Heart left ventricle (tissue), 16 donors: Measurements from ENCODE around the gene CYP4F22. TPM values are rescaled to one million over a fixed set of nuclear protein-coding genes. Genes with fewer than 3 reads are reported as not detected.

ENCODE experiments used
- ATAC-seq, 4 donors: fragments of 200-7000 bp; cut with Tn5 transposase; one replicate each; pipeline ENCODE4 v1.9.1; 2020 to 2022; ENCODE audit warnings: moderate library complexity in 4 of 4, mild to moderate bottlenecking in 3 of 4, moderate number of reproducible peaks in 1 of 4
- DNase-seq, 5 donors: peaks; one replicate each; pipeline ENCODE4 v3.0.0-alpha.2; 2020
- H3K27ac ChIP-seq, 12 donors: fragments of 200-600 bp; sonication (generic) in 4 of 12; one replicate each; pipeline versions ENCODE4 v1.5.0 to v1.8.0; 2016 to 2022; ENCODE audit warnings: mild to moderate bottlenecking in 2 of 12
- H3K27me3 ChIP-seq, 9 donors: fragments of 200-600 bp; sonication (generic) in 2 of 9; one replicate each; pipeline versions ENCODE4 v1.5.1 to v1.8.0; 2016 to 2022; ENCODE audit warnings: mild to moderate bottlenecking in 3 of 9
- H3K36me3 ChIP-seq, 9 donors: fragments of 200-600 bp; sonication (generic) in 2 of 9; one replicate each; pipeline versions ENCODE4 v1.5.0 to v1.8.0; 2018 to 2022; ENCODE audit warnings: mild to moderate bottlenecking in 2 of 9
- H3K4me1 ChIP-seq, 12 donors: fragments of 200-600 bp; sonication (generic) in 4 of 12; one replicate each; pipeline versions ENCODE4 v1.5.0 to v1.8.0; 2016 to 2022; ENCODE audit warnings: mild to moderate bottlenecking in 3 of 12
- H3K4me3 ChIP-seq, 12 donors: fragments of 200-600 bp; sonication (generic) in 4 of 12; one replicate each; pipeline versions ENCODE4 v1.5.0 to v1.8.0; 2017 to 2022; ENCODE audit warnings: mild to moderate bottlenecking in 9 of 12, moderate library complexity in 4 of 12
- H3K9me3 ChIP-seq, 12 donors: fragments of 200-600 bp; sonication (generic) in 4 of 12; one replicate each; pipeline versions ENCODE4 v1.5.0 to v1.8.0; 2016 to 2022; ENCODE audit warnings: mild to moderate bottlenecking in 1 of 12
- CTCF ChIP-seq, 12 donors: fragments of 200-600 bp; sonication (generic) in 4 of 12; IDR thresholded peaks; one replicate each; pipeline versions ENCODE4 v1.5.0 to v1.8.0; 2018 to 2022; ENCODE audit warnings: antibody characterized with exemption in 12 of 12, mild to moderate bottlenecking in 5 of 12
- POLR2A ChIP-seq, 2 donors: fragments of 450-650 bp; IDR thresholded peaks; one replicate each; pipeline ENCODE4 v1.6.1; 2017; ENCODE audit warnings: antibody characterized with exemption in 2 of 2, mild to moderate bottlenecking in 2 of 2, moderate library complexity in 2 of 2
- WGBS, 4 donors: extraction: QIAGEN DNeasy Blood & Tissue Kit in 2 of 4; methylation state at CpG; one replicate each; pipeline versions ENCODE4 v1.1.5 to v1.1.7; 2013 to 2018; 5-methylcytosine and 5-hydroxymethylcytosine counted together
- intact Hi-C, 10 donors: fragments of 100-400 bp; cut with DNase I; formaldehyde crosslinking; loops; one replicate each; pipeline versions ENCODE4 v1.11.1 to v1.14.2; 2022
- polyA plus RNA-seq, 2 donors: library from polyadenylated mRNA; stranded (reverse); fragments of 200-250 nt; gene quantifications; one replicate each; pipeline ENCODE4 v1.2.3, GENCODE V29; 2013
- total RNA-seq, 9 donors: library from RNA; depleted of rRNA in 2 of 9; stranded (reverse); fragments of >200 nt in 2 of 9; fragmentation: NEBNext Ultra II Directional in 3 of 9; extraction: Animal tissue kit (Norgen Biotek cat#: 25700) in 3 of 9; gene quantifications; one replicate each; pipeline versions ENCODE4 v1.1.0 to v1.2.4, GENCODE V29; 2016 to 2023
- donor health status: ischemic (EF 13 %, LVEDD 7.1; RV severe dilation, severe dysfunction).
- donor health status: healthy with polysubstance abuse.
- donor health status: DM: no; HTN: yes; CAD: no.
- donor health status: DM: no; HTN: no; CAD: no.
- donor health status: ischemic (EF 25% LVEDD 6.9; RV normal size, moderate dysfunction).
- donor health status: ischemic (EF 25% LVEDD 5.7; RV mildly dilated, moderate dysfunction).
- donor health status: healthy.
- donor health status: DM: yes; HTN: yes; CAD: no.
- donor health status: ischemic (EF 35%, LVEDD 5.7; RV mildly dilated, moderate dysfunction).
- donor health status: nonischemic (EF 11% LVEDD 7.7; RV severe dilation, severe dysfunction).
- donor health status: DM: yes; HTN: yes; CAD: no.
- donor health status: PGD.
- donor health status: ischemic (EF 29% LVEDD 5.4; RV normal size, mild dysfunction).
- donor health status: nonischemic (EF 23%, LVEDD 6.1; RV moderate dilation, normal function).

The CYP4F22 gene
- total and polyA plus RNA-seq, 11 donors, result 0.29 TPM; not detected in 10

GRCh38 chr19:15498910-15499309 is 9.4 kb upstream of the CYP4F22 start:
- DNase-seq (no peak), ATAC-seq (no peak)
- Histone ChIP-seq H3K4me1 (no peaks in the 10 kb centered on the region), H3K4me3 (no peak overlapping the region), H3K36me3 (no peaks in the 10 kb centered on the region), H3K27ac (no peak overlapping the region), H3K9me3 (peaks cover 0 to under 1% (median 0%) of the 10 kb centered on the region in 12 donors), H3K27me3 (peaks cover 0 to 19% (median 0%) of the 10 kb centered on the region in 9 donors)
- WGBS, 4 donors, result 49 to 63% (median 60%) methylated on average over 6 of the region's 6 CpGs
- TF ChIP-seq POLR2A (IDR thresholded peaks at IDR 0.05) (no peak), CTCF (IDR thresholded peaks at IDR 0.05) (no peak)
- intact Hi-C loops, result no loop called here

DNA sequence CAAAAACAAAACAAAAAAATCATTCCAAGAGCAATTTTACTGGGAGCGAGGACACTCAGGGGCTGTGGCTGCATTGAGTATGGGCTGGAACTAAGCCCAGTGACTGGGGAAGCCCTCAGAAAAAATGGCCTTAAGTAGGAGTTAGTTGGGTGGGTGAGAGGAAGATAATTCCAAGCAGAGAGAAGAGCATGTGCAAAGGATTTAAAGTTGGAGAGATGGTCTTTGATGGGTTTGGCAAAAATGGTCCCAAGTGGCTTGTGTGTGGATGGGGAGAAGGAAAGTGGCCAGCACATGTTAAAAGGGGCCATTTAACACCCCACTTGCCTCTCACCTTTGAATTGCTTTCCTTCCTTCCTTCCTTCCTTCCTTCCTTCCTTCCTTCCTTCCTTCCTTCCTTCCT is 6.7 kb upstream of the CYP4F22 start:
- peaks cover 0 to 26% (median 4%) of the 10 kb centered on the region in 9 donors for H3K27me3 ChIP-seq
- WGBS, 4 donors, result 33 to 64% (median 46%) methylated on average over 1 of the region's 1 CpG

DNA sequence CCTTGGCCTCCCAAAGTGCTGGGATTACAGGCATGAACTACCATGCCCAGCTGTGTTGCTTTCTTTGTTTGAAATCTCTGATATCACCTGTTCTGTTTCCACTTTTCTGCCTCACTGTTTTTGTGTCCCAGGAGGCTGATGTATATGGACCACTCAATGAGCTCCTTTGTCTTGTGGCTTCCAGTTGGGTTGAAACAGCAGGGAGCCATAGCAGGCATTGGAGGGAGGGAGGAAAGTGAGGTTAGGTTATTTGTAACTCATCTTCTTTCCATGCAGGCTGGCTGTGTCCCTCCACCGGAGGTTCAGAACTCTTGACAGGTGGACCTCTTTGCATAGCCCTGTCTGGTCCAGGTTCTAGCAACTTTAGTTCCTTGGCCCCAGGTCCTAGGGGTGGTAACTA is 6.1 kb upstream of the CYP4F22 start:
- TF ChIP-seq POLR2A (IDR thresholded peaks at IDR 0.05), result no peak
- no peak for TF ChIP-seq CTCF (IDR thresholded peaks at IDR 0.05)
- Histone ChIP-seq H3K4me1 (no peaks in the 10 kb centered on the region), H3K36me3 (no peaks in the 10 kb centered on the region), H3K4me3 (no peak overlapping the region), H3K27ac (no peak overlapping the region), H3K27me3 (peaks cover 0 to 33% (median 4%) of the 10 kb centered on the region in 9 donors), H3K9me3 (no peaks in the 10 kb centered on the region)
- DNase-seq (no peak), ATAC-seq (no peak)
- intact Hi-C loops, result no loop called here
- WGBS, 4 donors, result 48 to 61% (median 56%) methylated on average over 1 of the region's 1 CpG

More for the DNA sequence above, 6.7 kb upstream of the CYP4F22 start:
- Histone ChIP-seq H3K4me1 (no peaks in the 10 kb centered on the region), H3K9me3 (no peaks in the 10 kb centered on the region), H3K36me3 (no peaks in the 10 kb centered on the region), H3K27ac (no peak overlapping the region), H3K4me3 (no peak overlapping the region)
- DNase-seq (no peak), ATAC-seq (no peak)
- intact Hi-C loops, result no loop called here
- TF ChIP-seq POLR2A (IDR thresholded peaks at IDR 0.05) (no peak), CTCF (IDR thresholded peaks at IDR 0.05) (no peak)

- intact Hi-C loops, result no loop called here
- Histone ChIP-seq H3K4me1 (peaks cover 0 to 8% (median 0%) of the 10 kb centered on the region in 12 donors), H3K36me3 (no peaks in the 10 kb centered on the region), H3K4me3 (no peak overlapping the region), H3K9me3 (no peaks in the 10 kb centered on the region), H3K27me3 (peaks cover 8 to 55% (median 33%) of the 10 kb centered on the region in 9 donors), H3K27ac (no peak overlapping the region)
- WGBS, 4 donors, result 59 to 68% (median 63%) methylated on average over 5 of the region's 5 CpGs
- ATAC-seq (no peak), DNase-seq (no peak)
- TF ChIP-seq POLR2A (IDR thresholded peaks at IDR 0.05), result no peak
- TF ChIP-seq CTCF (IDR thresholded peaks at IDR 0.05), result no peak
These were observed 2.2 kb upstream of the CYP4F22 start for GRCh38 chr19:15506074-15506571.
